ENCODE results near the gene AIDA.
"Not testable (repeated sequence)": the region's sequence is repeated elsewhere in the genome, so short reads cannot be mapped to it uniquely, and the experiment has no call there.

AIDA gene

GRCh38 chr1:222750651-222751050, 38.4 kb upstream of the AIDA start:
- DNase-seq (ENCODE audit: extremely low read depth, low read depth) = no peak
- TF ChIP-seq CTCF (IDR thresholded peaks at IDR 0.05; ENCODE audit: low read depth, low read length) = no peak

GRCh38 chr1:222749927-222750326, 37.6 kb upstream of the AIDA start:
- TF ChIP-seq CTCF (IDR thresholded peaks at IDR 0.05; ENCODE audit: low read depth, low read length) = no peak
- no peak for DNase-seq (ENCODE audit: extremely low read depth, low read depth)

- not testable (repeated sequence) for DNase-seq (ENCODE audit: extremely low read depth, low read depth)
Measured at GRCh38 chr1:222741630-222742457, 29.6 kb upstream of the AIDA start.

GRCh38 chr1:222739929-222740328, 27.6 kb upstream of the AIDA start:
- DNase-seq (ENCODE audit: extremely low read depth, low read depth) = no peak
- no peak for TF ChIP-seq CTCF (IDR thresholded peaks at IDR 0.05; ENCODE audit: low read depth, low read length)

GRCh38 chr1:222739465-222739864, 27.2 kb upstream of the AIDA start:
- no peak for DNase-seq (ENCODE audit: extremely low read depth, low read depth)
- TF ChIP-seq CTCF (IDR thresholded peaks at IDR 0.05; ENCODE audit: low read depth, low read length) = no peak

GRCh38 chr1:222736972-222737371, 24.7 kb upstream of the AIDA start, which contains the start of gene FAM177B:
TSS of gene FAM177B (plus strand) at chr1:222737202. CDS start at chr1:222746546, 9,344 bp downstream.
- no peak for DNase-seq (ENCODE audit: extremely low read depth, low read depth)
- TF ChIP-seq CTCF (IDR thresholded peaks at IDR 0.05; ENCODE audit: low read depth, low read length) = no peak

- TF ChIP-seq CTCF (IDR thresholded peaks at IDR 0.05; ENCODE audit: low read depth, low read length) = no peak
- DNase-seq (ENCODE audit: extremely low read depth, low read depth) = no peak
Measured at GRCh38 chr1:222736470-222736869, 24.2 kb upstream of the AIDA start.

GRCh38 chr1:222734740-222735139, 22.4 kb upstream of the AIDA start:
- no peak for TF ChIP-seq CTCF (IDR thresholded peaks at IDR 0.05; ENCODE audit: low read depth, low read length)
- DNase-seq (ENCODE audit: extremely low read depth, low read depth) = no peak

Data from AG09319 (cell line).